DND-41 (cell line): ENCODE measurements around the gene TRPM3.

Experiments used
- EZH2 ChIP-seq: IDR thresholded peaks from 3 replicates; pipeline ENCODE4 v1.6.1; 2012; ENCODE audit warnings: borderline replicate concordance, low read depth, mild to moderate bottlenecking, moderate library complexity, low read length, inconsistent platforms; ENCODE audit not compliant: severe bottlenecking
- TF ChIP-seq, protein P1 (sequence below): IDR thresholded peaks from 2 replicates; pipeline ENCODE4 v1.5.1; 2012; ENCODE audit warnings: borderline replicate concordance, low read length, moderate library complexity, mild to moderate bottlenecking; ENCODE audit not compliant: poor library complexity, severe bottlenecking; ENCODE audit errors: extremely low read depth

DNA sequence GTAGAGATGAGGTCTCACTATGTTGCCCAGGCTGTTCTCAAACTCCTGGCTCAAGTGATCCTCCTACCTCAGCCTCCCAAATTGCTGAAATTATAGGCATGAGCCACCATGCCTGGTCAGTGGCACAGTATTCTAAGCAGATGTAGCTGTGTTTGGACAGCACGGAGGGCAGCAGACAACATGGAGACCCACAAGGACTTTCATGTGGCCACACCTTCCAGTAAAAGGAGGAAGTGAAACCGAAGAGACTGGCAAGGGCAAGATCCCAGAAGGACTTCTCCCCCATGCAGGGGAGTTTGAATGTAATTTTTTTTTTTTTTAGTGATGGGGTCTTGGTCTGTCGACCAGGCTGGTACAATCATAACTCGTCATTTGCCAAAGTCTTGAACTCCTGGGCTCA lies 172.2 kb downstream of the TRPM3 start:
- TF ChIP-seq, protein P1, sequence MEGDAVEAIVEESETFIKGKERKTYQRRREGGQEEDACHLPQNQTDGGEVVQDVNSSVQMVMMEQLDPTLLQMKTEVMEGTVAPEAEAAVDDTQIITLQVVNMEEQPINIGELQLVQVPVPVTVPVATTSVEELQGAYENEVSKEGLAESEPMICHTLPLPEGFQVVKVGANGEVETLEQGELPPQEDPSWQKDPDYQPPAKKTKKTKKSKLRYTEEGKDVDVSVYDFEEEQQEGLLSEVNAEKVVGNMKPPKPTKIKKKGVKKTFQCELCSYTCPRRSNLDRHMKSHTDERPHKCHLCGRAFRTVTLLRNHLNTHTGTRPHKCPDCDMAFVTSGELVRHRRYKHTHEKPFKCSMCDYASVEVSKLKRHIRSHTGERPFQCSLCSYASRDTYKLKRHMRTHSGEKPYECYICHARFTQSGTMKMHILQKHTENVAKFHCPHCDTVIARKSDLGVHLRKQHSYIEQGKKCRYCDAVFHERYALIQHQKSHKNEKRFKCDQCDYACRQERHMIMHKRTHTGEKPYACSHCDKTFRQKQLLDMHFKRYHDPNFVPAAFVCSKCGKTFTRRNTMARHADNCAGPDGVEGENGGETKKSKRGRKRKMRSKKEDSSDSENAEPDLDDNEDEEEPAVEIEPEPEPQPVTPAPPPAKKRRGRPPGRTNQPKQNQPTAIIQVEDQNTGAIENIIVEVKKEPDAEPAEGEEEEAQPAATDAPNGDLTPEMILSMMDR: no peak
- TF ChIP-seq EZH2: no peak
